Measurements from ENCODE around the gene PTGER4. TPM values are rescaled to one million over a fixed set of nuclear protein-coding genes. Genes with fewer than 3 reads are reported as not detected.

The PTGER4 gene
- total and polyA plus RNA-seq, 2 donors = 22.8 to 25.2 TPM

- Histone ChIP-seq H3K4me3 (ENCODE audit: low read length in 2 of 2) (no peak overlapping the region), H3K9me3 (ENCODE audit: control insufficient read depth in 2 of 2, insufficient read depth in 1 of 2, low read length in 1 of 2) (no peaks in the 10 kb centered on the region), H3K36me3 (ENCODE audit: control insufficient read depth in 2 of 2, insufficient read depth in 2 of 2, low read length in 1 of 2) (peaks cover 0 to 7% of the 10 kb centered on the region in 2 donors), H3K4me1 (ENCODE audit: control insufficient read depth in 2 of 2, insufficient read depth in 2 of 2, low read length in 2 of 2) (peaks cover 21 to 63% of the 10 kb centered on the region in 2 donors), H3K27me3 (ENCODE audit: control insufficient read depth in 2 of 2, insufficient read depth in 1 of 2, low read length in 1 of 2) (peaks cover 0 to 6% of the 10 kb centered on the region in 2 donors), H3K27ac (ENCODE audit: low read depth in 1 of 2, low read length in 1 of 2) (peak overlapping the region; percentile 54 to 55)
- 82% methylated on average over 3 of the region's 3 CpGs for WGBS
- DNase-seq (ENCODE audit: low read depth in 6 of 9, low spot score in 9 of 9) = no peak
Observed at GRCh38 chr5:40676613-40677343, 2.9 kb upstream of the PTGER4 start.

- peaks cover 1 to 7% of the 10 kb centered on the region in 2 donors for H3K36me3 ChIP-seq (ENCODE audit: control insufficient read depth in 2 of 2, insufficient read depth in 2 of 2, low read length in 1 of 2)
- H3K27ac ChIP-seq (ENCODE audit: low read depth in 1 of 2, low read length in 1 of 2) = no peak overlapping the region
- DNase-seq (ENCODE audit: low read depth in 6 of 9, low spot score in 9 of 9) = no peak
- peaks cover 23 to 56% of the 10 kb centered on the region in 2 donors for H3K4me1 ChIP-seq (ENCODE audit: control insufficient read depth in 2 of 2, insufficient read depth in 2 of 2, low read length in 2 of 2)
- no peaks in the 10 kb centered on the region for H3K9me3 ChIP-seq (ENCODE audit: control insufficient read depth in 2 of 2, insufficient read depth in 1 of 2, low read length in 1 of 2)
- peaks cover 0 to 6% of the 10 kb centered on the region in 2 donors for H3K27me3 ChIP-seq (ENCODE audit: control insufficient read depth in 2 of 2, insufficient read depth in 1 of 2, low read length in 1 of 2)
- no peak overlapping the region for H3K4me3 ChIP-seq (ENCODE audit: low read length in 2 of 2)
- 65% methylated on average over 2 of the region's 2 CpGs for WGBS
Observed at GRCh38 chr5:40677456-40677855, 2.3 kb upstream of the PTGER4 start.

GRCh38 chr5:40678026-40678425 lies 1.7 kb upstream of the PTGER4 start:
- peak overlapping the region in 1 of 2 donors; percentile 96 for H3K27ac ChIP-seq (ENCODE audit: low read depth in 1 of 2, low read length in 1 of 2)
- peaks cover 22 to 52% of the 10 kb centered on the region in 2 donors for H3K4me1 ChIP-seq (ENCODE audit: control insufficient read depth in 2 of 2, insufficient read depth in 2 of 2, low read length in 2 of 2)
- peak overlapping the region; percentile 21 to 84 for H3K4me3 ChIP-seq (ENCODE audit: low read length in 2 of 2)
- H3K9me3 ChIP-seq (ENCODE audit: control insufficient read depth in 2 of 2, insufficient read depth in 1 of 2, low read length in 1 of 2) = no peaks in the 10 kb centered on the region
- 8% methylated on average over 2 of the region's 2 CpGs for WGBS
- peak in 1 of 9 donors; percentile 61 for DNase-seq (ENCODE audit: low read depth in 6 of 9, low spot score in 9 of 9)
- peaks cover 0 to 6% of the 10 kb centered on the region in 2 donors for H3K27me3 ChIP-seq (ENCODE audit: control insufficient read depth in 2 of 2, insufficient read depth in 1 of 2, low read length in 1 of 2)
- peaks cover 3 to 7% of the 10 kb centered on the region in 2 donors for H3K36me3 ChIP-seq (ENCODE audit: control insufficient read depth in 2 of 2, insufficient read depth in 2 of 2, low read length in 1 of 2)

GRCh38 chr5:40678460-40679147 lies 1.1 kb upstream of the PTGER4 start:
- 2% methylated on average over 12 of the region's 12 CpGs for WGBS
- H3K4me1 ChIP-seq (ENCODE audit: control insufficient read depth in 2 of 2, insufficient read depth in 2 of 2, low read length in 2 of 2) = peaks cover 21 to 46% of the 10 kb centered on the region in 2 donors
- DNase-seq (ENCODE audit: low read depth in 6 of 9, low spot score in 9 of 9) = no peak
- no peaks in the 10 kb centered on the region for H3K9me3 ChIP-seq (ENCODE audit: control insufficient read depth in 2 of 2, insufficient read depth in 1 of 2, low read length in 1 of 2)
- H3K27ac ChIP-seq (ENCODE audit: low read depth in 1 of 2, low read length in 1 of 2) = peak overlapping the region; percentile 96 to 97
- peaks cover 0 to 6% of the 10 kb centered on the region in 2 donors for H3K27me3 ChIP-seq (ENCODE audit: control insufficient read depth in 2 of 2, insufficient read depth in 1 of 2, low read length in 1 of 2)
- H3K4me3 ChIP-seq (ENCODE audit: low read length in 2 of 2) = peak overlapping the region; percentile 84 to 88
- peaks cover 3 to 7% of the 10 kb centered on the region in 2 donors for H3K36me3 ChIP-seq (ENCODE audit: control insufficient read depth in 2 of 2, insufficient read depth in 2 of 2, low read length in 1 of 2)

- Histone ChIP-seq H3K36me3 (ENCODE audit: control insufficient read depth in 2 of 2, insufficient read depth in 2 of 2, low read length in 1 of 2) (peaks cover 3 to 7% of the 10 kb centered on the region in 2 donors), H3K27ac (ENCODE audit: low read depth in 1 of 2, low read length in 1 of 2) (peak overlapping the region; percentile 96 to 99), H3K4me1 (ENCODE audit: control insufficient read depth in 2 of 2, insufficient read depth in 2 of 2, low read length in 2 of 2) (peaks cover 21 to 46% of the 10 kb centered on the region in 2 donors), H3K9me3 (ENCODE audit: control insufficient read depth in 2 of 2, insufficient read depth in 1 of 2, low read length in 1 of 2) (no peaks in the 10 kb centered on the region), H3K27me3 (ENCODE audit: control insufficient read depth in 2 of 2, insufficient read depth in 1 of 2, low read length in 1 of 2) (peaks cover 0 to 6% of the 10 kb centered on the region in 2 donors), H3K4me3 (ENCODE audit: low read length in 2 of 2) (peak overlapping the region; percentile 84 to 88)
- DNase-seq (ENCODE audit: low read depth in 6 of 9, low spot score in 9 of 9) = peak in 7 of 9 donors; percentile 77 to 94 (median 84)
- WGBS = under 1% methylated on average over 60 of the region's 60 CpGs
Observed at GRCh38 chr5:40679148-40679912, 385 bp upstream of the PTGER4 start.

GRCh38 chr5:40680741-40681362 lies 1.1 kb downstream of the PTGER4 start:
- DNase-seq (ENCODE audit: low read depth in 6 of 9, low spot score in 9 of 9) = peak in 4 of 9 donors; percentile 36 to 78 (median 49)

GRCh38 chr5:40681363-40682153 lies 1.8 kb downstream of the PTGER4 start:
- peak overlapping the region; percentile 84 to 88 for H3K4me3 ChIP-seq (ENCODE audit: low read length in 2 of 2)
- H3K4me1 ChIP-seq (ENCODE audit: control insufficient read depth in 2 of 2, insufficient read depth in 2 of 2, low read length in 2 of 2) = peaks cover 15 to 27% of the 10 kb centered on the region in 2 donors
- H3K36me3 ChIP-seq (ENCODE audit: control insufficient read depth in 2 of 2, insufficient read depth in 2 of 2, low read length in 1 of 2) = peaks cover 7 to 15% of the 10 kb centered on the region in 2 donors
- peaks cover 0 to 6% of the 10 kb centered on the region in 2 donors for H3K27me3 ChIP-seq (ENCODE audit: control insufficient read depth in 2 of 2, insufficient read depth in 1 of 2, low read length in 1 of 2)
- H3K9me3 ChIP-seq (ENCODE audit: control insufficient read depth in 2 of 2, insufficient read depth in 1 of 2, low read length in 1 of 2) = no peaks in the 10 kb centered on the region
- WGBS = under 1% methylated on average over 67 of the region's 67 CpGs
- peak overlapping the region; percentile 84 to 99 for H3K27ac ChIP-seq (ENCODE audit: low read depth in 1 of 2, low read length in 1 of 2)
- peak in 3 of 9 donors; percentile 37 to 72 (median 43) for DNase-seq (ENCODE audit: low read depth in 6 of 9, low spot score in 9 of 9)

More at GRCh38 chr5:40680741-40681362, 1.1 kb downstream of the PTGER4 start:
- Histone ChIP-seq H3K9me3 (ENCODE audit: control insufficient read depth in 2 of 2, insufficient read depth in 1 of 2, low read length in 1 of 2) (no peaks in the 10 kb centered on the region), H3K27me3 (ENCODE audit: control insufficient read depth in 2 of 2, insufficient read depth in 1 of 2, low read length in 1 of 2) (peaks cover 0 to 6% of the 10 kb centered on the region in 2 donors), H3K4me1 (ENCODE audit: control insufficient read depth in 2 of 2, insufficient read depth in 2 of 2, low read length in 2 of 2) (peaks cover 17 to 31% of the 10 kb centered on the region in 2 donors), H3K4me3 (ENCODE audit: low read length in 2 of 2) (peak overlapping the region; percentile 84 to 88), H3K36me3 (ENCODE audit: control insufficient read depth in 2 of 2, insufficient read depth in 2 of 2, low read length in 1 of 2) (peaks cover 7 to 8% of the 10 kb centered on the region in 2 donors), H3K27ac (ENCODE audit: low read depth in 1 of 2, low read length in 1 of 2) (peak overlapping the region; percentile 84 to 99)
- 3% methylated on average over 37 of the region's 37 CpGs for WGBS

All from thymus (tissue), 11 donors.